HG03575 (cell line): ENCODE data around the gene NCAN.
"Not testable (repeated sequence)": the region's sequence is repeated elsewhere in the genome, so short reads cannot be mapped to it uniquely, and the experiment has no call there.

Experiments
- ATAC-seq: cut with Tn5 transposase; IDR thresholded peaks from one replicate; pipeline ENCODE4 v1.9.1; 2021; ENCODE audit not compliant: unreplicated experiment, insufficient number of reproducible peaks, low FRiP score; ENCODE audit errors: extremely low read depth

NCAN gene

DNA sequence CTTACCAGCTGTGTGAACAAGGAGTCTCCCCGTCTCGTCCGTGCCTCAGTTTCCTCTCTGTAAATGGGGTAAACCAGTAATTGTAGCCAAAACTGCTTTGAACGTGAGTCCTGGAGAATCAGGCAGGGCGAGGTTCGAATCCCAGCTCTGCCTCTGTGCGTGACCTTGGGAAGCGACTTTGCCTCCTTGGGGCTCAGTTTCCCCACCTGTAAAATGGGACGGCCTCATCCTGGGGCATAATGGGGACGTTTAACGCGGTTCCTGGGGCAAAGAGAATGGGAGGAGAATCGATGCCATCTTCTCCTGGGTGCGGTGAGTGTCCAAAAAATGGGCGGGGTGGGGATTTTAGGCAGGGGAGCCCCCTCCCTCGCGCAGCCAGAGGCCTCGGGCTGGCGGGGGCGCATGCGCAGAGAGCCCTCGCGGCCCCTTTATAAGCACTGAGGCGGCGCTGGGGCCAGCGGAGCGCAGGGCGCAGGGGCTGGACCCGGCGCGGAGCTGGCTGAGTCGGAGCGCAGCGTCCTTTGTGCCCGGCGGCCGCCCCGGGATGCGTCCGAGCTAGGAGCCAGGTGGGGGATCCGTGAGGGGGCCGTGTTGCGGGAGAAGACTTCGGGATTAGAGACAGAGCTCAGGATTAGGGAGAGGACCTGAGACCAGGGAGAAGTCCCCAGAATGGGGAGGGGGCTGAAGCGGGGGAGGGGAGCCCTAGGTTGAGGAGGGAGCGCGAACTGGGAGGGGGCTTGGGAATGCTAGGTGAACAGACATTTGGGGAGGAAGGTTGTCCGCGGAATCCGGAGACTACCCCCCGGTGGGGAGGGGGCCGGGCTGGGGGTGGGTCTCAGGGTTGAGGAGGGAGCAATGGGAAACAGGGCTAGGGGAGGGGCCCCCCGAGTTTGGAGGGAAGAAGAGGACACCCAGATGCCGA, at the start of gene NCAN:
NCAN (plus strand) TSS at position 460 of the 922 bp plus-strand sequence. CDS start 4,996 bp downstream, outside the sequence.
- no peak for ATAC-seq

DNA sequence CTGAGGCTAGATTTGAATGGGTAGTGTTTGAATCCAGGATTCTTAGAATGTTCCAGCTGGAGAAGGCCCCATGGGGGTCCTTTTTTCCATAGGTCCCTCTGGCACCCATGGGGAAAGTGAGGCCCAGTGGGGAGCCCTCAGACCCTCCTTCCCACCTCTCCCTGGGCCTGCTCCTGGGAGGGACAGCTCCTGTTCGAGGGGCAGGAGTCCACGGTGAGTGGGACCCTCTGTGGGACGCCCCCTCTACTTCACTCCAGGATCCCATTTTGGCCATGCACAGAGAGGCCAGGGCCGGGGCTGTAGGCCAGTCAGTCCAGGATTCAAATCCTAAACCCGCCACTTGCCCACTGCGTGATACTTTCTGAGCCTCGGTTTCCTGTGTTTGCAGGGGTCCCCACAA, 49.3 kb upstream of the NCAN start:
- ATAC-seq: no peak

DNA sequence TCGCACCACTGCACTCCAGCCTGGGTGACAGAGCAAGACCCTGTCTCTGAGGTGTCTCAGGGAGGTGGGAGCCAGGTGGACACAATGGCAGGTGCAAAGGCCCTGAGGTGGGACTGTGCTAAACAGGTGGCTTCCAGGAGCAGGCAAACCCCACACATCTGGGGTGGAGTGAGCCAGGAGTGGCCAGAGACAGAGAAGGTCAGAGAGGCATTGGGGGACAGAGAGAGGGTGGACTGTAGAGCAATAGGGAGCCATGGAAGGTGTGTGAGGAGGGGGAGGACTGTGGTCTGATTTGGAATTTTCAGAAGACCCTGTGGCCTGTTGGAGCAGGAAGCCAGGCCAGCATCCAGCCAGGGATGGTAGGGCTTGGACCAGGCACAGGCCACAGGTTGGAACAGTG, 46.4 kb upstream of the NCAN start:
- no peak for ATAC-seq

DNA sequence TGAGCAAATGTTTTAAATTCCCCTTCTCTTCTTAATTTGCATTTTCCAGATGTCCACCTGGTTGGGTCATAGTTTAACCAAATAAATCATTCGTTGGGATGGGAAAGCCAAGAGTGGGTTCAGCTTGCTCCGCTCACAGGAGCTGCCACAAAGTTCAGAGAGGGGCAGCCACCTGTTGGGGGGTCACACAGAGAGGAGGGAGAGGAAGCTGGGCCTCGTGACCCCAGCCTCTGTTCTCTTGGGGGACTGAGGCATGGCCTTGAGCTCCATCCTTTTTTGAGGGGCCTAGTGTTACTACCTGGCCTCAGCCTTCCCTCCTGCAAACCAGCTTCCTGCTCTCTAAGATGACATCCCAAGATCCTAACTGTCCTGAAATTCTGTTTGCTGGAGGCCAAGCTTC, 44.1 kb upstream of the NCAN start:
- ATAC-seq: no peak

DNA sequence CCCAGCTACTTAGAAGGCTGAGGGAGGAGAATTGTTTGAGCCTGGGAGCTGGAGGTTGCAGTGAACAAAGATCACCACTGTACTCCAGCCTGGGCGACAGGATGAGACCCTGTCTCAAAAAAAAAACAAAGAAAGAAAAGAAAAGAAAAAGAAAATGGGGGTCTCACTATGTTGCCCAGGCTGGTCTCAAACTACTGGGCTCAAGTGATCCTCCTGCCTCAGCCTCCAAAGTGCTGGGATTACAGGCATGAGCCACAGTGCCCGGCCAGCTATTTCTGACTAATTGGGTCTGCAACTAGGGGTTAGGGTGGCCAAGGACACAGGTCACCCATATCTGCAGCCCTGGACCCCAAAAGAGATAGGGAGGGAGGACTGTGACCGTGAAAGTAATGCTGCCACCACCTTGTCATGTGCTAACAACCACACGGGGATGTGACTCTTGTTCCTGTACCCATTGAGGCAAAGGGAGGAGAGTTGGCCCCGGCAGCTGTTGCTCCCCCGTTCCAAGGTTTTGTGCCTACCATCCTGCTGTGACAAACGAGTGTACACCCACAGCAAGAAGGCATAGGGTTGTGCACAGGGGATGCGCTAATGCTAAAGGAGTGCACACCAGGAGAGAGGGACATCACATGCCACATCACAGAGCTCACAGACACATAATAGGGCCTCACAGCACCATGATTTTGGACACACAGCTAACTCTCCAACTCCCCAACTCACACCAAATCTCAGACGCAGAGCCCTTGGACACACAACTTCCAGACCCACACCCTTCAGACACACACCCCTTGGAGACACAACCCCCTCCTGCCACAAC, 42.3 kb upstream of the NCAN start:
- no peak for ATAC-seq

DNA sequence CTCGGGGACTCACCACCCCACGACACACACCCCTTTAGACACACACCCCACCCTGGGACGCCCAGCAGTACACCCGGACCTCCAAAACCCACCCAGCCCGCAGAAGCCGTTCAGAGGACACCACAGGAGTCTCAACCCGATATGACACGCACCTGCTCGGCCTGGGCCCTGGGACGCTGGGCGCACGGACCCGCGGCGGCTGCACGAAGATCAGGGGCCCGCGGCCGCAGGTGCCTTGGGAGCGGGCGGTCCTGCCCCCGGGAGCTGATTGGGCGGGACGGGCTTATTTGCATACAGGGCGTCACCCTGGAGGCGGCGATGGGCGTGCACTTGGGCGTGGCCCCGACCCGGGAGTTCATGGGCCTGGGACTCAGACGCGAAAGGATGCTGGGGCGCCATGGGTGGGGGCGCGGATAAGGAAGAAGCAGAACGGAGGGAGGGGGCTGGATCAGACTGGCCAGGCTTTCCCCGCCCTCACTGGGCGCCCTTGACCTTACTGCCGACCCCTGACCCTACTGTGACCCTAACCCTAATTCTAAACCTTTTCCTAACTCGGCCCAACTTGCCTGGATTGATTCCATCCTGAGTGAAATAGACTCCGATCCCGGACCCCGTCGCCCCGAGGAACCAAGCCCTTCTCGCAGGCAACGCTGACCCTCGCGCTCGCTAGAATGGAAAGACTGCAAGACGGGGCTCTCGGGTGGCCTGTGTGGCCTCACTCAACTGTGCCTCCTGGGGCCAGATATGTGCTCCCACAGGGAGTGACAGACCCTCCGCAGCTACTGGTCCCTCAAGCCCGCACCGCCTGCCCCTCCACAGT, 41.5 kb upstream of the NCAN start, which contains the start of gene MEF2B:
MEF2B (minus strand) TSS at position 211 of the 820 bp plus-strand sequence. CDS start 19,528 bp downstream, outside the sequence.
- ATAC-seq: no peak

DNA sequence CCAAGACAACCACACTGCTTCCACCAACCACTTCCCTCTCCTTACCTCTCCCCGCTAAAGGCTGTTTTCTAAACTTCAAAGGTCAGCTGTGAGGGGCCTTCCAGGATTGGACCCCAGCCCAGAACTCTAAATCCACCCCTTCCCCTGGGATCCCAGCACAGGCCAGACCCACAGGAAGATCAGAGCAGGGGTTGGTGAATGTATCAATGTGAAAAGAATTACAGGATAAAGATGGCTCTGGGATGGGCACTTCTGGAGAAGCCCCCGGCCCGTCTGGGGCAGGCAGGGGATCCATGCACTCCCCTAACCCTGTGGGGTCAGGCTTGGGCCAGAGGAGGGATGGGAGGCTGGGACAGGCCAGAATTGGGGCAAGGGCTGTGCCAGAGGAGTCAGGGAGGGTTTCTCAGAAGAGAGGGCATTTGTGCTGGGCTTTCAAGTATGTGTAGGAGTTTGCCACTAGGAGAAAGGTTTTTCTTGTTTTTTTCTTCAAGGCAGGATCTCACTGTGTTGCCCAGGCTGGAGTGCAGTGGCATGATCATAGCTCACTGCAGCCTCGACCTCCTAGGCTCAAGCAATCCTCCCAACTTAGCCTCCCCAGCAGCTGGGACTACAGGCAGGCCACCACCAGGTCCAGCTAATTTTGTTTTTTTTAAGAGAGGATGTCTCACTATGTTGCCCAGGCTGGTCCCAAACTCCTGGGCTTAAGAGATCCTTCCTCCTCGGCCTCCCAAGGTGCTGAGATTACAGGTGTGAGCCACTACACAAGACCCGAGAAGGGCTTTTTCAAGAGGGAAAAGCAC, 40.7 kb upstream of the NCAN start:
- ATAC-seq: no peak

DNA sequence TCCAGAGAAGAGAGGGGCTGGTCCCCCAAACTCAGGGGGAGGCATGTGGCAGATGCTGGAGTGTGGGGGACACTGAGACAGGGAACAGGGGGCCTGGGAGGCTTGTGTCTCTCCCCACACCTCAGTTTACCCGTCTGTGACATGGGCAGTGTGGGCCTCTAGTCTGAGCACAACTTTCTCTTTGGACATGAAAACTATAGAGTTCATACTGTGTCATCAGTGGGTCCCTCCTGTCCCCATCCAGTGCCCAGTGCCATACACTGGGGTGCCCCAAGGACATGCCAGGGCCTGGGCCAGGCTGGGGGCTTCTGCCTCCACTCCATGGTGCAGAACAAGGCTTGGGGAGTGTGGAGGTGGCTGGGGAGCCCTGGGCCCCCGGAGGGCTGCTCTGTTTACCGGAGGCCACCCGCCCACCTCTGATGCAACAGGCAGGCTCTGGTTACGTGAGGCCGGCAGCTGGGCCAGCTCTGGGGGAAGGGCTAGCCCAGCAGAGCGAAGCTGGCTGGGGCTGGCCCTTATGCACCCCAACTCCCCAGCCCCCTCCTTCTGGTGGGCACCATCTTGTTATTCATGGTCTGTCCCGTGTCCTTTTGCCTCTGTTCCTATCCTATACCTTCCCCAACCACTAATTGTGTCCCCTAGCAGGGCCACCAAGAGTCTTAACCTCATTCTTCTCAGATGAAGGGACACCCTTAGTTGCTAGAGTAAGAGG, 39.8 kb upstream of the NCAN start:
- no peak for ATAC-seq

DNA sequence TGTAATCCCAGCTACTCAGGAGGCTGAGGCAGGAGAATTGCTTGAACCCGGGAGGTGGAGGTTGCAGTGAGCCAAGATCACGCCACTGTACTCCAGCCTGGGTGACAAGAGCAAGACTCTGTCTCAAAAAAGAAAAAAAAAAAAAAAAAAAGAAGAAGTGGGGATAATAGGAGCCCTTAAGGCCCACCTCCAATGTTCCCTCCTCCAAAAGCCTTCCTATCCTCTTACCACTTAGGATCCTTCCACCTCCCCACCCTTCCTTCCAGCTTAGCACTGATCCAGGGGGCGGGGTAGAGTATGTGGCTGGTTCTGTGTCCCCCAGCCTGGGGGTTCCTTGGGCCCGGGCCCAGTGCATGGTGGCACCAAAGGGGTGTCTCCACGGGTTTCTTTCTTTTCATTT, 38.5 kb upstream of the NCAN start:
- ATAC-seq: not testable (repeated sequence)

DNA sequence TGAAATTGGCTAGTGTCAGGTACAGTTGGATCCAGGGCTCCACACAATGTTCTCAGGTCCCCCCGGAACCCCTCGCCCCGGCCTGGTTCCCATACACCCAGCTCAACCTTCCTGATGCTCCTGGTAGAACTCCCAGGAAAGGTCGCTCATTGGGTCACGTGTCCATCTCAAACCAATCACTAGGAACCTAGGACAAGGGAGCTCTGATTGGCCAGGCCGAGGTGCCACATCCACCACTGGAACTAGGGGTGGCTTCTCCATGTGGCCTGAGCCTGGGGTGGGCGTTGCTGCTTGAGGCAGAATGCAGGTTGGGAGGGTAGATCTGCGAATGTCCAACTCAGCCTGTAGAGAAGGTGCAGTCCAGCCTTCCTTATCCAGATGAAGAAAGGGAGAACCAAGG, 34.8 kb upstream of the NCAN start:
- no peak for ATAC-seq

DNA sequence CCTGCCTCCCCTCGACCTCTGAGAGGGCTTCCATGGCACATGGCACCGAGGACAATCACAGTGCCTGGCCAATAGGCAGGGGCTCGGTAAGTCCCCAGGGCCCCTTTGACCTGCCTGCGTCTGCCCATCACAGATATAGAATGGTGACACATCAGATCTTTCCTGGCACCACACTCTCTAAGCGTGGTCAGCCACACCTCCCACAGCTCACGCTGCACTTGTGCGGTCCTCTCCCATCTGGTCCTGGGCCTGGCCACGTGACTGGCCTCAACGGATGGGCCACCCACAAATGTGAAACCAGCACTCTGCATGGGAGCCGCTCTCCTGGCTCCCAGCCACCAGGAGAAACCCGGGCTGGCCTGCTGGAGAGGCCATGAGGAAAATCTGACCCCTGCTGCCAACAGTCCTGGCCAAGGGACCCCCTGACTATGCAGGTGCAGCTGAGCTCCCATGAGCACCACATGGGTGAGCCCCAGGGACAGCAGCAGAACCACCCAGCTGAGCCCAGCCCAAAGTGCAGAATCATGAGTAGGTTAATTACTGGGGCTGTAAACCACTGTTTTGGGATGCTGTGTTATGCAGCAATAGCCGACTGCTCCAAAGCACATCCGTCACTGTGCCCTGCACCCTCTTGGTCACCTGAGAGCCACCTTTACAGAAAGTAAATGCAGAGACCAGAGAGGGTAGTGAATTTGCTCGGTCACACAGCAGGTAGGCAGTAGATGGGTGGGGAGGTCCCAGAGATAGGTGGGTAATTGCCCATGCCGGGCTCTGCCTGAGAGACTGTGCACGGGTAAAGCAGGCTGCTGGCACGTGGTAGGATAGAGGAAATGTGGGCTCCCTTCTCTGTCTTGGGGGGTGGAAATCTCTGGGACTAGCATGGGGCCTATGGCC, 32.0 kb upstream of the NCAN start:
- ATAC-seq: no peak

DNA sequence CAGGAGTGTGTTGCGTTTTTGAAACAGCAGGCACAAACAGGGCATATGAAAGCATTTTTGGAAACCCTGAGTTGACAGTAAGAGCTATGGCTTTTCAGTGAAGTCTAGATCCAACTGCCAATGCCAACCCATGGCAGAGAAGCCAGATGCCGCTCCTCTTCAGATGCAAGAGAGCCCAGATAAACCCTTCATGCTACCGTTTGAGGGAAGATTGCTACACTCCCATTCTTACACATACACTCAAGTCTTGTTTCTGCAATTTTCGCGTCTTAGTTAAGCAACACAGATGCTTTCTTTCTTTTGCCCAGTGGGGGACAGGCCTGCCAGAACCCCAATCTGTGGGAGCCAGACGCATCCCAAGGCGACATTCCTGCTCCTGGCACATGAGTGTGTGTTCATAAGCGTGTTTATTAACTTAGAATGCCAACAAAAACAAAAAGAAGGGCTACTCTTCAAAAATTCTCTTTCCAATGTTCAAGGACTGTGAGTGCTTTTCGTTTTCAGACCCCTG, 30.2 kb upstream of the NCAN start:
- ATAC-seq: no peak

DNA sequence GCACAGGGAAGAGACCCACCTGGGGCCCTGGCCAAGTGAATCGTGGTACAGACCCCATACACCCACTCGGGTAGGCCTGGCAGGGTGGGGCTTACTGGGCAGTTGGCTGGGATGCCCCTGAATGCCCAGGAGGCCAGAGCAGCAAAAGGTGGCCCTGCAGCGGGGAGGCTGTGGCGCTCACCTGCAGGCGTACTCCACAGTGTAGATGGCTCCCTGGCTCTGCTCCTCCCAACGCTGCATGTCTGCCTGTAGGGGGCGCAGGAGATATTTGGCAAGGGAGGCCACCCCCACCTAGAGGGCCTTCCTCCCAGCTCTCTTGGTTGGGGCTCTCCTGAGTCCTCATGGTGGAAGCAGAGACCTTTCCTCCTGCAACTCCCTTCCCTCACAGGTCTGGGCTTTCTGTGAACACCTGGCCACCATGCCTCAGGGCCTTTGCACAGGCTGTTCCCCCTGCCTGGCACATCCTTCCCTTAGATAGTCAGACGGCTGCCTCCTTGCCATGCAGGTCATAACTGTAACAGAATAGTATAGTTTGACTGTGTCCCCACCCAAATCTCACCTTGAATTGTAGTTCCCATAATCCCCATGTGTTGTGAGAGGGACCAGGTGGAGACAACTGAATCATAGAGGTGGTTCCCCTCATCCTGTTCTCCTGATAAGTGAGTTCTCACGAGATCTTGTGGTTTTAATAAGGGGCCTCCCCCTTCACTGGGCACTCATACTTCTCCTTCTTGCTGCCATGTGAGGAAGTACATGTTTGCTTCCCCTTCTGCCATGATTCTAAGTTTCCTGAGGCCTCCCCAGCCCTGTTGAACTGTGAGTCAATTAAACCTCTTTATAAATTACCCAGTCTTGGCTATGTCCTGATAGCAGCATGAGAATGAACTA, 25.7 kb upstream of the NCAN start:
- no peak for ATAC-seq

DNA sequence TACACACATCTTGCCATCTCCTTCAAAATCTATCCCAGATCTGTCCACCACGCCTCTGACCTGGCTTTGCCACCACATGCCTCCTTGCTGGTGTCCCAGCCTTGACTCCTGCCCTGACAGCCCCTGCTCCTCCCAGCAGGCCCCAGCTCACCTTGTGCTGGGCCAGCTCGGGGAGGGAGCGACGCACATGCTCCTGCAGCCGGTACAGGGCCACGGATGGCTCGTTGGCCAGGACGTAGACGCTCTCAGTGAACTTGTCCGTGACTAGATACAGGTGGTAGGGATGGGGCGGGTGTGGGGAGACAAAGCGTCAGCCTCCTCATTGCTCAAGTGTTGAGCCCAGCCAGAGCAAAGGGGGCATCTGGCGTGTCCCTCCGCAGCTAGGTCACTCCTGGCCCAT, 25.0 kb upstream of the NCAN start:
- ATAC-seq: no peak

DNA sequence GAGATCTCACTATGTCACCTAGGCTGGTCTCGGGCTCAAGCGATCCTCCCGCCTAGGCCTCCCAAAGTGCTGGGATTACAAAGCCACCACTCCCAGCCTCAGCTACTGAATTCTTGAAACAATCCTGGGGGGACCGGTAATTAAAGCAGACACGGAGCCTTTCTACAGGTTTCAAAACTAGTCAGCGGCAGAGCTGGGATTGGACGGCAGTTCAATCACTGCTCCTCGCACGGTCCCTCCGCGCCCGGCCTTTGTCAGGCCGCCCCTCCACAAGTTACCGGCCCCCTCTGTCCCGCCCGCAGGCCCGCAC, 20.0 kb upstream of the NCAN start:
- no peak for ATAC-seq
